IMR-90 (cell line): Measurements from ENCODE around the gene BANP. TPM values are rescaled to one million over a fixed set of nuclear protein-coding genes. Genes with fewer than 3 reads are reported as not detected.

Source experiments
- ATAC-seq: fragments of 200-7000 bp; cut with Tn5 transposase; 2 replicates; pipeline ENCODE4 v1.9.1; 2020; ENCODE audit warnings: low read depth, mild to moderate bottlenecking, moderate library complexity
- BruUV-seq: library from RNA; stranded (reverse); fragments of 400-500 nt; replicated peaks from 2 replicates; lab custom pipeline; 2021; lab: Mats Ljungman, UMichigan
- CTCF ChIA-PET: fragments of 300-600 bp; formaldehyde crosslinking; extraction: SDS; loops from one replicate; lab custom pipeline; 2021; ENCODE audit warnings: antibody characterized with exemption; lab: Yijun Ruan, JAX
- POLR2A ChIA-PET: fragments of 300-600 bp; sonication (Branson Sonifier 250); formaldehyde crosslinking; loops from one replicate; lab custom pipeline; 2022; ENCODE audit warnings: antibody characterized with exemption; ENCODE audit not compliant: unreplicated experiment; lab: Charles Lee
- DNase-seq: peaks from one replicate; pipeline ENCODE4 v3.0.0; 2013
- H2AFZ ChIP-seq: replicated peaks from 2 replicates; pipeline ENCODE3; 2013; ENCODE audit warnings: low read length, mild to moderate bottlenecking; ENCODE audit not compliant: poor library complexity
- H2AK5ac ChIP-seq: 2 replicates; pipeline ENCODE4 v1.6.1; 2013; ENCODE audit warnings: low read depth, low read length, inconsistent platforms
- H2AK9ac ChIP-seq: replicated peaks from 2 replicates; pipeline ENCODE3; 2013; ENCODE audit warnings: mild to moderate bottlenecking, low read depth, low read length, moderate library complexity; ENCODE audit not compliant: poor library complexity
- H2BK120ac ChIP-seq: 2 replicates; pipeline ENCODE4 v1.6.1; 2013; ENCODE audit warnings: low read depth, low read length, inconsistent platforms
- H2BK15ac ChIP-seq: 3 replicates; pipeline ENCODE4 v1.6.1; 2013; ENCODE audit warnings: low read depth, low read length, inconsistent platforms
- H2BK20ac ChIP-seq: 2 replicates; pipeline ENCODE4 v1.6.1; 2013; ENCODE audit warnings: low read depth, mild to moderate bottlenecking, inconsistent platforms, low read length, moderate library complexity
- H2BK5ac ChIP-seq: 2 replicates; pipeline ENCODE4 v1.6.1; 2013; ENCODE audit warnings: mild to moderate bottlenecking, low read depth, low read length, inconsistent platforms; ENCODE audit not compliant: poor library complexity, severe bottlenecking
- H3K14ac ChIP-seq: replicated peaks from 2 replicates; pipeline ENCODE4 v1.6.1; 2013; ENCODE audit warnings: low read depth, low read length, inconsistent platforms
- H3K18ac ChIP-seq: 2 replicates; pipeline ENCODE4 v1.6.1; 2013; ENCODE audit warnings: low read depth, low read length, control low read depth
- H3K23ac ChIP-seq: 2 replicates; pipeline ENCODE4 v1.6.1; 2013; ENCODE audit warnings: low read depth, low read length, inconsistent platforms
- H3K27ac ChIP-seq: 2 replicates; pipeline ENCODE4 v1.5.1; 2013; ENCODE audit warnings: mild to moderate bottlenecking, control low read depth, low read length; ENCODE audit not compliant: insufficient read depth
- H3K27me3 ChIP-seq: 2 replicates; pipeline ENCODE4 v1.6.1; 2013; ENCODE audit warnings: low read length; ENCODE audit not compliant: control insufficient read depth, insufficient read depth
- H3K36me3 ChIP-seq: 2 replicates; pipeline ENCODE4 v1.6.1; 2013; ENCODE audit warnings: low read length, mixed read lengths; ENCODE audit not compliant: control insufficient read depth, insufficient read depth
- H3K4ac ChIP-seq: 2 replicates; pipeline ENCODE4 v1.6.1; 2013; ENCODE audit warnings: low read depth, low read length, inconsistent platforms
- H3K4me1 ChIP-seq: 2 replicates; pipeline ENCODE4 v1.6.1; 2013; ENCODE audit warnings: low read length, mixed read lengths; ENCODE audit not compliant: control insufficient read depth, insufficient read depth
- H3K4me2 ChIP-seq: 2 replicates; pipeline ENCODE4 v1.6.1; 2013; ENCODE audit warnings: low read depth, mild to moderate bottlenecking, control low read depth, low read length, moderate library complexity
- H3K4me3 ChIP-seq: 2 replicates; pipeline ENCODE4 v1.5.1; 2013; ENCODE audit warnings: low read depth, mild to moderate bottlenecking, control low read depth, low read length, moderate library complexity; ENCODE audit not compliant: insufficient read depth
- H3K56ac ChIP-seq: 2 replicates; pipeline ENCODE4 v1.6.1; 2013; ENCODE audit warnings: low read length, inconsistent platforms; ENCODE audit not compliant: insufficient read depth; ENCODE audit errors: extremely low read depth
- H3K79me1 ChIP-seq, 2 experiments: 2 replicates each; pipeline ENCODE4 v1.6.1; 2013; ENCODE audit warnings: low read length in 2 of 2, inconsistent platforms in 1 of 2, low read depth in 1 of 2
- H3K9ac ChIP-seq: 2 replicates; pipeline ENCODE4 v1.6.1; 2013; ENCODE audit warnings: low read depth, low read length, control low read depth
- H3K9me1 ChIP-seq: 2 replicates; pipeline ENCODE4 v1.6.1; 2013; ENCODE audit warnings: low read length, inconsistent platforms; ENCODE audit not compliant: insufficient read depth
- H3K9me3 ChIP-seq: 2 replicates; pipeline ENCODE4 v1.6.1; 2013; ENCODE audit warnings: low read length; ENCODE audit not compliant: control insufficient read depth, insufficient read depth
- H4K20me1 ChIP-seq: 2 replicates; pipeline ENCODE4 v1.6.1; 2013; ENCODE audit warnings: low read length, inconsistent platforms; ENCODE audit not compliant: insufficient read depth
- H4K5ac ChIP-seq: 2 replicates; pipeline ENCODE4 v1.6.1; 2013; ENCODE audit warnings: mild to moderate bottlenecking, low read depth, low read length, control low read depth
- H4K8ac ChIP-seq, 2 experiments: 2 replicates each; pipeline ENCODE4 v1.6.1; 2013; ENCODE audit warnings: low read depth in 2 of 2, low read length in 2 of 2, control low read depth in 1 of 2, inconsistent platforms in 1 of 2
- H4K91ac ChIP-seq: 2 replicates; pipeline ENCODE4 v1.6.1; 2013; ENCODE audit warnings: low read depth, low read length, inconsistent platforms; ENCODE audit not compliant: insufficient read depth
- BHLHE40 ChIP-seq: fragments of 150-350 bp; IDR thresholded peaks from 2 replicates; pipeline ENCODE4 v1.6.1; 2016; ENCODE audit warnings: mild to moderate bottlenecking, low read depth, low read length
- FOS ChIP-seq: fragments of 150-350 bp; IDR thresholded peaks from 2 replicates; pipeline ENCODE4 v1.6.1; 2016; ENCODE audit warnings: low read depth, low read length
- NFE2L2 ChIP-seq: fragments of 150-350 bp; IDR thresholded peaks from 2 replicates; pipeline ENCODE4 v1.6.1; 2016; ENCODE audit warnings: low read depth, mild to moderate bottlenecking, low read length
- USF2 ChIP-seq: fragments of 150-350 bp; IDR thresholded peaks from 2 replicates; pipeline ENCODE4 v1.6.1; 2017; ENCODE audit warnings: mild to moderate bottlenecking, antibody characterized with exemption, low read length, low read depth
- WGBS, 2 experiments: methylation state at CpG; one replicate each; pipeline versions ENCODE4 v1.1.5 to v1.1.7; 2013; ENCODE audit warnings: missing lambda C conversion rate in 2 of 2; ENCODE audit not compliant: insufficient read length in 1 of 2; ENCODE audit errors: extremely low coverage in 2 of 2; 5-methylcytosine and 5-hydroxymethylcytosine counted together
- dilution Hi-C: fragments of 300-500 bp; cut with HindIII; formaldehyde crosslinking; loops from one replicate; pipeline ENCODE4 v1.14.3; 2018; ENCODE audit warnings: low sequenced_read_pairs; ENCODE audit not compliant: unreplicated experiment
- in situ Hi-C: fragments of 300-500 bp; cut with MboI; formaldehyde crosslinking; loops from 3 replicates; pipeline ENCODE4 v1.14.3; 2019; ENCODE audit warnings: low sequenced_read_pairs, inconsistent platforms, mixed read lengths
- intact Hi-C: fragments of 100-400 bp; cut with micrococcal nuclease; formaldehyde crosslinking; loops from 2 replicates; pipeline ENCODE4 v1.10.0; 2022
- polyA plus RNA-seq, 3 experiments: library from polyadenylated mRNA; depleted of rRNA; stranded (reverse); fragments of >200 nt; gene quantifications; 2 replicates each; pipeline ENCODE4 v1.2.3, GENCODE V29; 2012; ENCODE audit warnings: low replicate concordance in 1 of 3
- total RNA-seq: library from RNA; depleted of rRNA; stranded (reverse); fragments of >200 nt; gene quantifications from 2 replicates; pipeline ENCODE4 v1.2.3, GENCODE V29; 2012

Gene BANP
- total and polyA plus RNA-seq, 2 of the 4 experiments (the other 2 are of a cell fraction), result 17.4 to 17.9 TPM

GRCh38 chr16:88084881-88085280, 133.6 kb downstream of the BANP start:
- no peak for ATAC-seq
- TF ChIP-seq BHLHE40 (peak; percentile 76), USF2 (peak; percentile 39; the same call in 1 of the 2 replicates), FOS (0 out of 2 replicates have a peak, but pooled peaks have one; percentile 24), NFE2L2 (no peak)
- WGBS, 2 experiments, result no CpG with 5 or more reads among the region's 3 CpGs
- H3K23ac ChIP-seq, result no peak overlapping the region
- CTCF ChIA-PET, result no interaction called here
- H4K91ac ChIP-seq, result no peak overlapping the region
- dilution Hi-C loops (no loop called here), in situ Hi-C loops (no loop called here), intact Hi-C loops (no loop called here)
- no peak overlapping the region for H3K4me3 ChIP-seq
- H2BK15ac ChIP-seq, result no peak overlapping the region
- H3K56ac ChIP-seq, result no peak overlapping the region
- H4K20me1 ChIP-seq, result no peaks in the 10 kb centered on the region
- no peak overlapping the region for H2BK5ac ChIP-seq
- no TSS peak for BruUV-seq
- H3K27ac ChIP-seq, result no peak overlapping the region
- H3K36me3 ChIP-seq, result no peaks in the 10 kb centered on the region
- no peak overlapping the region for H2AK5ac ChIP-seq
- H3K27me3 ChIP-seq, result no peaks in the 10 kb centered on the region; the same call in 1 of the 2 replicates
- H4K8ac ChIP-seq, result no peak overlapping the region
- H3K9ac ChIP-seq, result no peak overlapping the region
- no peak overlapping the region for H2AFZ ChIP-seq
- H2BK120ac ChIP-seq, result no peak overlapping the region
- POLR2A ChIA-PET, result interaction anchor here (0.6 to 0.7 kb wide), 3 partner anchors 34 to 363 kb away, joined by 3 to 8 read pairs (median 5); no protein-coding TSS in a partner anchor
- no peak overlapping the region for H2AK9ac ChIP-seq
- peaks cover 3% of the 10 kb centered on the region; the same call in 1 of the 2 replicates for H3K9me1 ChIP-seq
- no peak overlapping the region for H3K4ac ChIP-seq
- no peak overlapping the region for H4K5ac ChIP-seq
- H3K4me1 ChIP-seq, result peaks cover 4% of the 10 kb centered on the region; the same call in 1 of the 2 replicates
- peaks cover 3% of the 10 kb centered on the region for H3K9me3 ChIP-seq
- H3K79me1 ChIP-seq, result 0 out of 4 replicates have a peak, but pooled peaks cover 0 to 4% of the 10 kb centered on the region in 2 experiments
- no peak overlapping the region for H2BK20ac ChIP-seq
- peak; percentile 78 for DNase-seq
- H3K18ac ChIP-seq, result no peak overlapping the region
- H3K14ac ChIP-seq, result no peak overlapping the region
- H3K4me2 ChIP-seq, result no peak overlapping the region
